AML-193 (cell line): ENCODE results near the gene PRR23E.

Experiments
- DNase-seq, 2 experiments: peaks; one replicate each; lab custom pipeline; 2025; lab: John Stamatoyannopoulos, UW

PRR23E gene

GRCh38 chr3:127209840-127210653 lies 17.1 kb downstream of the PRR23E start:
- no peak for DNase-seq

GRCh38 chr3:127210654-127210943 lies 17.7 kb downstream of the PRR23E start:
- DNase-seq = no peak

GRCh38 chr3:127211118-127212060 lies 18.5 kb downstream of the PRR23E start:
- DNase-seq = no peak

GRCh38 chr3:127212231-127212630 lies 19.3 kb downstream of the PRR23E start:
- DNase-seq = no peak

GRCh38 chr3:127212711-127213110 lies 19.8 kb downstream of the PRR23E start:
- no peak for DNase-seq

GRCh38 chr3:127213381-127213918 lies 20.5 kb downstream of the PRR23E start:
- DNase-seq = no peak

GRCh38 chr3:127214975-127215374 lies 22.0 kb downstream of the PRR23E start:
- no peak for DNase-seq

- DNase-seq = no peak
Observed at GRCh38 chr3:127215714-127216414, 22.9 kb downstream of the PRR23E start.

GRCh38 chr3:127216415-127217261 lies 23.7 kb downstream of the PRR23E start:
- no peak for DNase-seq

GRCh38 chr3:127217596-127218453 lies 24.9 kb downstream of the PRR23E start:
- DNase-seq = no peak

GRCh38 chr3:127218454-127218922 lies 25.6 kb downstream of the PRR23E start:
- DNase-seq = no peak

GRCh38 chr3:127220497-127220896 lies 27.6 kb downstream of the PRR23E start:
- no peak for DNase-seq

- DNase-seq = no peak
Observed at GRCh38 chr3:127221037-127221436, 28.1 kb downstream of the PRR23E start.

- no peak for DNase-seq
Observed at GRCh38 chr3:127221446-127222035, 28.6 kb downstream of the PRR23E start.

- DNase-seq = no peak
Observed at GRCh38 chr3:127222163-127222562, 29.2 kb downstream of the PRR23E start.

GRCh38 chr3:127222664-127223063 lies 29.7 kb downstream of the PRR23E start:
- no peak for DNase-seq

GRCh38 chr3:127224118-127224517 lies 31.2 kb downstream of the PRR23E start:
- DNase-seq = peak; percentile 34 to 55

GRCh38 chr3:127226457-127226856 lies 33.5 kb downstream of the PRR23E start:
- DNase-seq = no peak

- DNase-seq = no peak
Observed at GRCh38 chr3:127226946-127227842, 34.3 kb downstream of the PRR23E start.
